ENCODE results near the gene TCAP.

The TCAP gene

GRCh38 chr17:39677542-39678339, 12.6 kb downstream of the TCAP start:
- Histone ChIP-seq H3K36me3 (ENCODE audit: insufficient read depth, low read length) (no peaks in the 10 kb centered on the region), H3K4me3 (ENCODE audit: low read depth, low read length, poor library complexity, severe bottlenecking) (no peak overlapping the region), H3K4me1 (ENCODE audit: insufficient read depth, low read length, severe bottlenecking) (peaks cover 9% of the 10 kb centered on the region), H2AFZ (ENCODE audit: low read length) (no peak overlapping the region), H3K9ac (ENCODE audit: low read length) (no peak overlapping the region), H3K9me3 (ENCODE audit: low read length) (no peaks in the 10 kb centered on the region), H3K27ac (ENCODE audit: low read depth, low read length, poor library complexity, severe bottlenecking) (no peak overlapping the region), H3K79me2 (ENCODE audit: insufficient read depth, low read length) (no peaks in the 10 kb centered on the region), H3K4me2 (ENCODE audit: low read length) (no peak overlapping the region), H3K9me2 (ENCODE audit: low read depth, low read length) (no peaks in the 10 kb centered on the region), H3F3A (ENCODE audit: insufficient read depth, low read length) (no peaks in the 10 kb centered on the region), H4K20me1 (ENCODE audit: insufficient read depth, low read length) (no peaks in the 10 kb centered on the region), H3K27me3 (ENCODE audit: insufficient read depth, low read length) (no peaks in the 10 kb centered on the region; the same call in 1 of the 2 replicates)
- no peak for TF ChIP-seq EZH2 (IDR thresholded peaks at IDR 0.05; ENCODE audit: borderline replicate concordance, low read length)
- TF ChIP-seq CTCF (IDR thresholded peaks at IDR 0.05; ENCODE audit: low read length) = no peak

GRCh38 chr17:39678340-39679116, 13.4 kb downstream of the TCAP start:
- H3K9me3 ChIP-seq (ENCODE audit: low read length) = no peaks in the 10 kb centered on the region
- no peaks in the 10 kb centered on the region for H3F3A ChIP-seq (ENCODE audit: insufficient read depth, low read length)
- H3K27me3 ChIP-seq (ENCODE audit: insufficient read depth, low read length) = no peaks in the 10 kb centered on the region; the same call in 1 of the 2 replicates
- no peaks in the 10 kb centered on the region for H3K36me3 ChIP-seq (ENCODE audit: insufficient read depth, low read length)
- no peaks in the 10 kb centered on the region for H3K9me2 ChIP-seq (ENCODE audit: low read depth, low read length)
- H3K4me1 ChIP-seq (ENCODE audit: insufficient read depth, low read length, severe bottlenecking) = peaks cover 9% of the 10 kb centered on the region
- no peak overlapping the region for H3K27ac ChIP-seq (ENCODE audit: low read depth, low read length, poor library complexity, severe bottlenecking)
- H3K9ac ChIP-seq (ENCODE audit: low read length) = no peak overlapping the region
- H4K20me1 ChIP-seq (ENCODE audit: insufficient read depth, low read length) = no peaks in the 10 kb centered on the region
- H3K79me2 ChIP-seq (ENCODE audit: insufficient read depth, low read length) = no peaks in the 10 kb centered on the region
- H2AFZ ChIP-seq (ENCODE audit: low read length) = no peak overlapping the region
- no peak overlapping the region for H3K4me2 ChIP-seq (ENCODE audit: low read length)
- TF ChIP-seq EZH2 (IDR thresholded peaks at IDR 0.05; ENCODE audit: borderline replicate concordance, low read length) (no peak), CTCF (IDR thresholded peaks at IDR 0.05; ENCODE audit: low read length) (no peak)
- H3K4me3 ChIP-seq (ENCODE audit: low read depth, low read length, poor library complexity, severe bottlenecking) = no peak overlapping the region

GRCh38 chr17:39679521-39680192, 14.5 kb downstream of the TCAP start:
- no peak overlapping the region for H3K9ac ChIP-seq (ENCODE audit: low read length)
- H3K9me3 ChIP-seq (ENCODE audit: low read length) = no peaks in the 10 kb centered on the region
- TF ChIP-seq CTCF (IDR thresholded peaks at IDR 0.05; ENCODE audit: low read length) (no peak), EZH2 (IDR thresholded peaks at IDR 0.05; ENCODE audit: borderline replicate concordance, low read length) (no peak)
- no peaks in the 10 kb centered on the region for H3K79me2 ChIP-seq (ENCODE audit: insufficient read depth, low read length)
- no peaks in the 10 kb centered on the region for H3K27me3 ChIP-seq (ENCODE audit: insufficient read depth, low read length)
- no peak overlapping the region for H3K4me3 ChIP-seq (ENCODE audit: low read depth, low read length, poor library complexity, severe bottlenecking)
- H3K36me3 ChIP-seq (ENCODE audit: insufficient read depth, low read length) = no peaks in the 10 kb centered on the region
- peaks cover 9% of the 10 kb centered on the region for H3K4me1 ChIP-seq (ENCODE audit: insufficient read depth, low read length, severe bottlenecking)
- H3K9me2 ChIP-seq (ENCODE audit: low read depth, low read length) = no peaks in the 10 kb centered on the region
- no peaks in the 10 kb centered on the region for H3F3A ChIP-seq (ENCODE audit: insufficient read depth, low read length)
- no peak overlapping the region for H3K4me2 ChIP-seq (ENCODE audit: low read length)
- H2AFZ ChIP-seq (ENCODE audit: low read length) = no peak overlapping the region
- no peaks in the 10 kb centered on the region for H4K20me1 ChIP-seq (ENCODE audit: insufficient read depth, low read length)
- no peak overlapping the region for H3K27ac ChIP-seq (ENCODE audit: low read depth, low read length, poor library complexity, severe bottlenecking)

Measured in OCI-LY1 (cell line).